OCI-LY7 (cell line): Measurements from ENCODE around the gene PLPP6. TPM values are rescaled to one million over a fixed set of nuclear protein-coding genes. Genes with fewer than 3 reads are reported as not detected.

Experiments used
- BruUV-seq: library from RNA; stranded (reverse); fragments of 400-500 nt; replicated peaks from 2 replicates; lab custom pipeline; 2021; lab: Mats Ljungman, UMichigan
- CTCF ChIA-PET: fragments of 300-600 bp; sonication (Branson Sonifier 250); formaldehyde crosslinking; loops from one replicate; lab custom pipeline; 2022; ENCODE audit warnings: antibody characterized with exemption; ENCODE audit not compliant: unreplicated experiment; lab: Charles Lee
- POLR2A ChIA-PET: fragments of 300-600 bp; sonication (Branson Sonifier 250); formaldehyde crosslinking; loops from one replicate; lab custom pipeline; 2022; ENCODE audit warnings: antibody characterized with exemption; lab: Charles Lee
- DNase-seq: peaks from one replicate; pipeline ENCODE4 v3.0.0-alpha.2; 2015; ENCODE audit warnings: low spot score
- H2AFZ ChIP-seq: fragments of 200-600 bp; sonication (generic), shearing (Covaris generic); 2 replicates; pipeline ENCODE4 v1.6.1; 2014; ENCODE audit warnings: mild to moderate bottlenecking, antibody characterized with exemption, low read length, moderate library complexity
- H3K27ac ChIP-seq: fragments of 200-600 bp; sonication (generic); 2 replicates; pipeline ENCODE4 v1.5.1; 2014; ENCODE audit warnings: mixed run types, low read depth, mild to moderate bottlenecking, moderate library complexity, low read length, inconsistent platforms; ENCODE audit not compliant: poor library complexity, severe bottlenecking
- H3K36me3 ChIP-seq: fragments of 200-600 bp; sonication (generic); 2 replicates; pipeline ENCODE4 v1.6.1; 2014; ENCODE audit warnings: mild to moderate bottlenecking, antibody characterized with exemption, low read length, moderate library complexity, mixed read lengths; ENCODE audit not compliant: insufficient read depth
- H3K4me1 ChIP-seq: fragments of 200-600 bp; sonication (generic); 2 replicates; pipeline ENCODE4 v1.5.1; 2014; ENCODE audit warnings: mild to moderate bottlenecking, low read length; ENCODE audit not compliant: insufficient read depth, poor library complexity, severe bottlenecking
- H3K4me2 ChIP-seq: fragments of 200-600 bp; sonication (generic); 2 replicates; pipeline ENCODE4 v1.6.1; 2014; ENCODE audit warnings: mild to moderate bottlenecking, low read length
- H3K4me3 ChIP-seq: fragments of 200-600 bp; sonication (generic); 2 replicates; pipeline ENCODE4 v1.5.1; 2014; ENCODE audit warnings: mild to moderate bottlenecking, low read depth, low read length; ENCODE audit not compliant: poor library complexity, severe bottlenecking
- H3K79me2 ChIP-seq: fragments of 200-600 bp; sonication (generic); 2 replicates; pipeline ENCODE4 v1.6.1; 2016; ENCODE audit warnings: low read depth, mild to moderate bottlenecking, low read length, moderate library complexity, mixed read lengths; ENCODE audit not compliant: insufficient read depth
- H3K9me2 ChIP-seq: fragments of 200-600 bp; sonication (generic); 2 replicates; pipeline ENCODE4 v1.6.1; 2016; ENCODE audit warnings: mild to moderate bottlenecking, low read length, mixed read lengths; ENCODE audit not compliant: insufficient read depth
- H3K9me3 ChIP-seq: fragments of 200-600 bp; sonication (generic); 2 replicates; pipeline ENCODE4 v1.6.1; 2014; ENCODE audit warnings: mild to moderate bottlenecking, mixed run types, low read length, mixed read lengths
- H4K20me1 ChIP-seq: fragments of 200-600 bp; sonication (generic); 2 replicates; pipeline ENCODE4 v1.6.1; 2014; ENCODE audit warnings: mild to moderate bottlenecking, antibody characterized with exemption, low read length, moderate library complexity, mixed read lengths; ENCODE audit not compliant: insufficient read depth
- CTCF ChIP-seq: fragments of 200-600 bp; sonication (generic); conservative IDR thresholded peaks from 2 replicates; pipeline ENCODE4 v1.5.1; 2014; ENCODE audit warnings: mild to moderate bottlenecking, antibody characterized with exemption, low read length, moderate library complexity, mixed read lengths
- EZH2phosphoT487 ChIP-seq: fragments of 200-600 bp; sonication (generic); IDR thresholded peaks from 2 replicates; pipeline ENCODE4 v1.6.1; 2018; ENCODE audit warnings: low read depth, borderline replicate concordance, mild to moderate bottlenecking, mixed run types, antibody characterized with exemption, low read length, moderate library complexity, mixed read lengths
- intact Hi-C: fragments of 100-400 bp; cut with micrococcal nuclease; formaldehyde crosslinking; loops from one replicate; pipeline ENCODE4 v1.10.0; 2022; ENCODE audit not compliant: unreplicated experiment
- total RNA-seq, 2 experiments: library from RNA; depleted of rRNA in 1 of 2; stranded (reverse); fragments of >200 nt in 1 of 2; shearing (Covaris generic) in 1 of 2; gene quantifications; 2 replicates each; pipeline ENCODE4 v1.2.3, GENCODE V29; 2014 to 2022

The PLPP6 gene
- total RNA-seq, 2 experiments from 2014 or later = 4.6 to 8.1 TPM

DNA sequence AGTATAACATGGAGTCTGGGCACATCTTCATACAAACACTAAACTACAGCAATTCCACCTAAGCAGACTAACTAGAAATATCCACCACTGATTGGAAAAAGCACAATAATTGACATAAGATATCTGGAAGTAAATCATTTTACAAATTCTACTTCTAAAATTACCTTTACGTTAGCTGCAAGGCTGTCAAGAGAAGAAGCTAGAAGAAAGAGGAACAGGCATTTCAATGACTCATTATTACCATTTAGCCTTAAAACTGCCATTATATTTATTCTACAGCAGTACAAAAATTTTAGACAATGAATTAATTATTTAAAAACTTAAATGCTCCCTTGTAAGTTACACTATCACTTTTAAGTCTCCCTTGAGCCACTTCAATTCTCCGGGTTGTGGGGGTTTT, 43.4 kb upstream of the PLPP6 start:
- ChIA-PET CTCF (no interaction called here), POLR2A (no interaction called here)
- intact Hi-C loops = no loop called here
- Histone ChIP-seq H3K4me2 (no peak overlapping the region), H3K4me1 (no peaks in the 10 kb centered on the region), H3K9me2 (no peaks in the 10 kb centered on the region), H3K4me3 (no peak overlapping the region), H3K9me3 (no peaks in the 10 kb centered on the region), H3K27ac (no peak overlapping the region), H3K36me3 (no peaks in the 10 kb centered on the region), H4K20me1 (no peaks in the 10 kb centered on the region), H3K79me2 (no peaks in the 10 kb centered on the region), H2AFZ (no peak overlapping the region)
- no peak for DNase-seq
- TF ChIP-seq CTCF (no peak), EZH2phosphoT487 (no peak)
- no TSS peak for BruUV-seq

DNA sequence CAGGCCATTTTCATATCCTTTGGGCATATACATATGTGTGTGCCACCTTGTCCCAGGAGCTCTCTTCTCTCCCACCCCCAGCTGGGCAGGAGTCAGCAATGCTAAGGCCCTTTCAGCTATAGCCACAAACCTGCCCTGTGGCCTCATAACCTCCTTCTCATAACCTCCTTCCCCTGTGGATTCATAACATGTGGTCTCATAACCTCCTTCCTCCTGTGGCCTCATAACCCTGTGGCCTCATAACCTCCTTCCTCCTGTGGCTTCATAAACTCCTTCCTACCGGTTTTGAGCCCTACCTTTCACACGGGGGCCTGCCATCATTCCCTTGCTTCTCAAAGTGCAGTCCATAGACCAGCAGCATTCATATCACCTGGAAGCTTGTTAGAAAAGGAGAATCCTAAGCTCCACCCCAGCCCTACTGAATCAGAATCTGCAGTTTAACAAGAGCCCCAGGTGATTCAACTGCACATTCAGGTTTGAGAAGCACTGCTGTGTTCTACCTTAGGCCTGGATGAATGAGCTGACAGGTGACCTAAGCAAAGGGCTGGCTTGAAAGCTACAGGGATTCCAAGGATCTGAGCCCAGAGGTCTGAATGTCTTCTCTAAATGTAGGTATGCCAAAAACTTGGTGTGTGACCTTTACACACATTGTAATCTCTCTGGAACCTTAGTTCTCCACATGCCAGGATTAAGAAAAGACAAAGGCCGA, 41.9 kb upstream of the PLPP6 start:
- POLR2A ChIA-PET = no interaction called here
- CTCF ChIA-PET = no interaction called here
- H3K9me3 ChIP-seq = no peaks in the 10 kb centered on the region
- intact Hi-C loops = no loop called here
- H2AFZ ChIP-seq = no peak overlapping the region
- no peaks in the 10 kb centered on the region for H3K36me3 ChIP-seq
- no peak overlapping the region for H3K4me3 ChIP-seq
- no peak for DNase-seq
- H3K79me2 ChIP-seq = no peaks in the 10 kb centered on the region
- no TSS peak for BruUV-seq
- TF ChIP-seq CTCF (no peak), EZH2phosphoT487 (no peak)
- no peaks in the 10 kb centered on the region for H4K20me1 ChIP-seq
- no peak overlapping the region for H3K27ac ChIP-seq
- H3K4me2 ChIP-seq = no peak overlapping the region
- H3K4me1 ChIP-seq = no peaks in the 10 kb centered on the region
- no peaks in the 10 kb centered on the region for H3K9me2 ChIP-seq

DNA sequence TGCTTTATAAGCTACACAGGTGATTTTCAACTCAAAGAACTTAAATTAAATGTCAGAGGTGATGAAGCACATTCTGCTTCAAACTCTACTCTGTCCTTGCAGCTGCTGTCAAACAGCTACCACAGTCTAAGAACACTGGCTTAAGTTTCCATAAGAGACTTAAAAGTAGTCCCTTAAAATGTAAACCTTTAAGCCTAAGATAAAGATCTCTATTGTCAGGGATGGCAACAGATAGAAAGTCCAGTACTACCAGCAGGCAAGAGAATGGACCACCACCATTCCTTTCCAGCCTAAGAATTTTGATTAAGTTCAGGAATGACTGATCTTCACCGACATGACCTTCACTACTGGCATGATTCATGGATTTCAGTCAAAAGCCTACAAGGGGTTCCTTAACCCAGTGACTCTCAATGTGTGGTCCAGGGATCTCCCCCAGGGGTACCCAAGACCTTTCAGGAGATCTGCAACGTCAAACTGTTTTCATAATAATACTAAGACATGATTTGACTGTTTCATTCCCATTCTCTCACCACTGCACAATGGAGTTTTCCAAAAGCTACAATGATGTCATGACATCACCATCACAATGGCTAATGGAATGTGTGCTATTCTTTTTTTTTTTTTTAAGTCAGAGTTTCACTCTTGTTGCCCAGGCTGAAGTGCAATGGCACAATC, 41.1 kb upstream of the PLPP6 start:
- no peaks in the 10 kb centered on the region for H3K9me2 ChIP-seq
- no peaks in the 10 kb centered on the region for H3K9me3 ChIP-seq
- no peak for TF ChIP-seq EZH2phosphoT487
- TF ChIP-seq CTCF = no peak
- intact Hi-C loops = no loop called here
- no peak overlapping the region for H2AFZ ChIP-seq
- H3K36me3 ChIP-seq = no peaks in the 10 kb centered on the region
- no TSS peak for BruUV-seq
- POLR2A ChIA-PET = no interaction called here
- no peak for DNase-seq
- CTCF ChIA-PET = no interaction called here
- H3K27ac ChIP-seq = no peak overlapping the region
- no peaks in the 10 kb centered on the region for H3K79me2 ChIP-seq
- H3K4me1 ChIP-seq = no peaks in the 10 kb centered on the region
- H3K4me2 ChIP-seq = no peak overlapping the region
- no peaks in the 10 kb centered on the region for H4K20me1 ChIP-seq
- no peak overlapping the region for H3K4me3 ChIP-seq
